Midbrain (tissue), 1 donor: ENCODE measurements around the gene KIF18A.
"Not testable (repeated sequence)": the region's sequence is repeated elsewhere in the genome, so short reads cannot be mapped to it uniquely, and the experiment has no call there.

Source experiments
- DNase-seq: peaks from one replicate; lab custom pipeline; 2025; lab: John Stamatoyannopoulos, UW

The KIF18A gene

GRCh38 chr11:28107750-28108618 is at the start of gene KIF18A, which contains the start of gene METTL15:
Gene KIF18A, minus strand, starts transcription at chr11:28108156. Its CDS starts 10,209 bp downstream, at chr11:28097947.
Gene METTL15, plus strand, starts transcription at chr11:28108388. Its CDS starts 4,947 bp downstream, at chr11:28113335.
- DNase-seq = peak; percentile 100

GRCh38 chr11:28153586-28153985 is 45.6 kb upstream of the KIF18A start:
- no peak for DNase-seq

- no peak for DNase-seq
Observed at GRCh38 chr11:28152743-28153142, 44.8 kb upstream of the KIF18A start.

- DNase-seq = no peak
Observed at GRCh38 chr11:28146123-28146751, 38.3 kb upstream of the KIF18A start.

GRCh38 chr11:28144808-28145207 is 36.9 kb upstream of the KIF18A start:
- DNase-seq = no peak

GRCh38 chr11:28142724-28143123 is 34.8 kb upstream of the KIF18A start:
- no peak for DNase-seq

- no peak for DNase-seq
Observed at GRCh38 chr11:28140689-28141455, 32.9 kb upstream of the KIF18A start.

GRCh38 chr11:28139841-28140415 is 32.0 kb upstream of the KIF18A start:
- DNase-seq = no peak

- no peak for DNase-seq
Observed at GRCh38 chr11:28137832-28138231, 29.9 kb upstream of the KIF18A start.

- no peak for DNase-seq
Observed at GRCh38 chr11:28137366-28137765, 29.4 kb upstream of the KIF18A start.

- DNase-seq = not testable (repeated sequence)
Observed at GRCh38 chr11:28136157-28136556, 28.2 kb upstream of the KIF18A start.

- DNase-seq = no peak
Observed at GRCh38 chr11:28133146-28133545, 25.2 kb upstream of the KIF18A start.

GRCh38 chr11:28132548-28132947 is 24.6 kb upstream of the KIF18A start:
- no peak for DNase-seq

GRCh38 chr11:28123151-28123581 is 15.2 kb upstream of the KIF18A start:
- no peak for DNase-seq

GRCh38 chr11:28117712-28118111 is 9.8 kb upstream of the KIF18A start:
- DNase-seq = no peak

- no peak for DNase-seq
Observed at GRCh38 chr11:28114731-28115130, 6.8 kb upstream of the KIF18A start.

GRCh38 chr11:28114116-28114515 is 6.2 kb upstream of the KIF18A start:
- DNase-seq = no peak

GRCh38 chr11:28110821-28111200 is 2.9 kb upstream of the KIF18A start:
- DNase-seq = no peak

GRCh38 chr11:28110108-28110820 is 2.3 kb upstream of the KIF18A start:
- peak; percentile 78 for DNase-seq

- no peak for DNase-seq
Observed at GRCh38 chr11:28108958-28109357, 1.0 kb upstream of the KIF18A start.

- no peak for DNase-seq
Observed at GRCh38 chr11:28107191-28107749, 686 bp downstream of the KIF18A start.
